T-helper 2 cell (primary cell): Measurements from ENCODE around the gene GCNT2.
"Not testable (repeated sequence)": the region's sequence is repeated elsewhere in the genome, so short reads cannot be mapped to it uniquely, and the experiment has no call there.

ENCODE experiments used
- DNase-seq, 5 experiments: peaks; one replicate each; pipeline versions ENCODE4 v3.0.0 to v3.0.0-alpha.2; 2012 to 2022

The GCNT2 gene

DNA sequence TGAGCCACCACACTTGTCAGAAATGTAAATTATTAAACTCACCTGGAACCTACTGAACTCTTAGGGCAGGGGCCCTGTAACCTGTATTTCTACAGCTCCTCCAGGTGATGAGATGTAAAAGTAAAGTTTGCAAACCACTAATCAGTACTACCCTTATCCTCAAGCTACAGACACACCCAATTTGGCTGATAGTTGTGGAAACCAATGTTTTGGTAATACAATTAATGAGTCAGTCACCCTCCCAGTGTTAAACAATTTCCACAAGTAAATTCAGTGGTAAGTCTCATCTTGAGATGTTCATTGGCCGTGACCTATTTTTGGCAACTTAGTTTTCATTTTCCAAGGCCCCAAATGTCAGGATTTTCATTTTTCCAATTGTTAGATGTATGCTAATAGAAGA is 29.6 kb downstream of the GCNT2 start:
- DNase-seq = no peak

DNA sequence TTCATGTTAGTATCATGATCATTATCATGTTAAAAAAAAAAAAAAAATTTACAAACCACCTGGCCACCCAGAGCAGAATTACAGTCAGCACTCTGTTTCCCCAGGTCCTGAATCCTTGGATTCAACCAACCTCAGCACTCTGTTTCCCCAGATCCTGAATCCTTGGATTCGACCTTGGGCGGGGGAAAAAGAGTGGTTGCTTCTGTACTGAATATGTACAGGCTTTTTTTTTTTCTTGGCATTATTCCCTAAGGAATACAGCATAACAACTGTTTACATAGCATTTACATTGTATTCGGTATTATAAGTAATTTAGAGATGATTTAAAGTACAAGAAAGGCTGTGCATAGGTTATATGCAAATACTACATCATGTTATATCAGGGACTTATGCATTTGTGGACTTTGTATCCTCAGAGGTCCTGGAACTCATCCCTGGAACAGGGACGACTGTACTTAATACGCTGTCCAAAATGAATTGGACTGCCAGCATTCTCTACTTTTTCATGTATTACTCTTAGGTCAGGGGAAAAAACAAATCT is 31.2 kb downstream of the GCNT2 start:
- DNase-seq = no peak

DNA sequence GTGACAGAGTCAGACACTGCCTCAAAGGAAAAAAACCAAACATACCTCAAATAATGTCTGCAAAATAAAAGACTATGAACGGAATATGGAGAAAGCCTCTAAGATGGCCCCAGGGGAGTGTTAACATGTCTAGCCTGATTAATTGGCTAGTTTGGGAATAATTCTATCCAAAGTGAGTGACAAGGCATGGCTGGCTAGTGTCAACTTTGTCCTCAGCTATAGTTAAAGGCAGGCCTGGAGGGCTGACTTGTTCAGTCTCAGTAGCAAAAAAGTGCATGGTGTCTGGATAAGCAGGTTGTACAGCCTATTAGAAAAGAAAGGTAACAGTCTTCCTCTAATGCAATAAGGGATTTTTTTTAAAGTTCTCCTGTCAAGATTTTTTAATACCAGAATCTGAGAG is 32.7 kb downstream of the GCNT2 start:
- no peak for DNase-seq

DNA sequence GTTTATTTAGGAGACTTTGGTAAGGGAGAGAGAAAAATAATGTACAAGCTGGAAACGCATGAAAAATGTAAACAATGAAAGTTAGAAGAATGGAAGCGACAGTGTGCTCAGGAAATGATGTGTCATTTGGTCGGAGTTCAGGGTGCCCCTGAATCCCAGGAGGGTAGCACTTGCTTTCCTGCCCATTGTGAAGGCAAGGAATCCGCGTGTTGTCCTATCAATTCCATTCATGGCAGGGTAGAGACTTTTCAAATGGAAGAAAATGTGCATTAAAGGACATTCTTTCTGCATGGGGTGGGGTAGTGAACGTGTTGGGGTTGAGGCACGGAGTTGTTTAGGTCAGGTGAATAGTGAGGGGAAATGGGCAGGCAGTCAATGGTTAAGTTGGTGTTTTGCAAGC is 33.7 kb downstream of the GCNT2 start:
- no peak for DNase-seq

DNA sequence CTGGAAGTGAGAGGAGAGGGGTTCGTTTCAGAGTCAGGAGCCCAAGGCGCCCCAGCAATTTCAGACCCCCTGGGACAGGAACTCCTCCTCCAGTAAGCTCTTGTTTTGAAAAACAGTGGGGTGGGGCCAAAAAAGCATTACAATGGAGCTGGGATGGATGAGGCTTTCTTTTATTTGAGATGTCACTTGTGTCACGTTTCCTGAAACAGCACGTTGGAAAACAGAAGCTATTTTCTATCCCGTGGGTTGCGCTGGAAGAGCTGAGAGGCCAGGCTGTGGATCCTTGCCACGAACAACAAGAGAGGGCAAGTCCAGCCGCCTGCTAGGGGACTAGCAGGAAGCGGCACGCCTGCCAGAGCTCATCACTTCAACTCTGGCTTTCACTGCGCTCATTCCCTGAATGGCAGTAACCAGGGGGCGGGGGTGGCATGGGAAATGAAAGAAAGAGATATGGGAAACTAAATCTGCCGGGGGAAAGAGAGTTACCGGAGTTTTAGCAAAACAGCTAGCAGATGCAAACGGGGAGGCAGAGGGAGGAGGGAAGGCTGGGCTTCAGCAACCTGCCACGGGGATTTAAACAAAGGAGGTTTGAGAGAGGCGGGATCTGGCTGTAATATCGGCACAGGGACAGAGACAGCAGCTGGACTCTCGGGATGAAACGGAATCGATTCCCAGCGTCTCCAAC is 34.6 kb downstream of the GCNT2 start:
- no peak for DNase-seq

DNA sequence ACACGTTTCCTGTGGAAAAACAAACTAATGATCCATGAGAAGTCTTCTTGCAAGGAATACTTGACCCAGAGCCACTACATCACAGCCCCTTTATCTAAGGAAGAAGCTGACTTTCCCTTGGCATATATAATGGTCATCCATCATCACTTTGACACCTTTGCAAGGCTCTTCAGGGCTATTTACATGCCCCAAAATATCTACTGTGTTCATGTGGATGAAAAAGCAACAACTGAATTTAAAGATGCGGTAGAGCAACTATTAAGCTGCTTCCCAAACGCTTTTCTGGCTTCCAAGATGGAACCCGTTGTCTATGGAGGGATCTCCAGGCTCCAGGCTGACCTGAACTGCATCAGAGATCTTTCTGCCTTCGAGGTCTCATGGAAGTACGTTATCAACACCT is 35.4 kb downstream of the GCNT2 start:
- DNase-seq = no peak

DNA sequence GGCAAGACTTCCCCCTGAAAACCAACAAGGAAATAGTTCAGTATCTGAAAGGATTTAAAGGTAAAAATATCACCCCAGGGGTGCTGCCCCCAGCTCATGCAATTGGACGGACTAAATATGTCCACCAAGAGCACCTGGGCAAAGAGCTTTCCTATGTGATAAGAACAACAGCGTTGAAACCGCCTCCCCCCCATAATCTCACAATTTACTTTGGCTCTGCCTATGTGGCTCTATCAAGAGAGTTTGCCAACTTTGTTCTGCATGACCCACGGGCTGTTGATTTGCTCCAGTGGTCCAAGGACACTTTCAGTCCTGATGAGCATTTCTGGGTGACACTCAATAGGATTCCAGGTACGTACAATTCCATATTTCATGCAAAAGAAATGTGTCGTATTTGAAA is 35.8 kb downstream of the GCNT2 start:
- no peak for DNase-seq

DNA sequence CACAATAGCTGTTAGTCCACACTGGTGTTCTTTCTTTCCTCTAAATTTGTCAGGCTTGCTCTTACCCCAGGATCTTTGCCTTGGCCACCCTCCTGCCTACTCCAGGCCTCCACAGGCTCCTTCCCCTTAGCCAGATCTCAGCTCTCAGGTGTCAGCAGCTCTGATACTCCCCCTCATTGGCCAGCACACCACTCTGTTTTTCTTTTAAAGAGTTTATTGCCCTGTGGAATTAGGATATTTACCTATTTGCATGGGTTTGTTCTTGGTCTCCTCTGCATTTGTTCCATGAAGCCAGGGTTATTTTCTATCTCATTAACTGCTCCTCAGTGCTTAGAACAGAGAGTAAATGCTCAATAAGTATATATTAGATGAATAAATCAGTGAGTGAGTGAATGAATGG is 36.8 kb downstream of the GCNT2 start:
- DNase-seq = no peak

DNA sequence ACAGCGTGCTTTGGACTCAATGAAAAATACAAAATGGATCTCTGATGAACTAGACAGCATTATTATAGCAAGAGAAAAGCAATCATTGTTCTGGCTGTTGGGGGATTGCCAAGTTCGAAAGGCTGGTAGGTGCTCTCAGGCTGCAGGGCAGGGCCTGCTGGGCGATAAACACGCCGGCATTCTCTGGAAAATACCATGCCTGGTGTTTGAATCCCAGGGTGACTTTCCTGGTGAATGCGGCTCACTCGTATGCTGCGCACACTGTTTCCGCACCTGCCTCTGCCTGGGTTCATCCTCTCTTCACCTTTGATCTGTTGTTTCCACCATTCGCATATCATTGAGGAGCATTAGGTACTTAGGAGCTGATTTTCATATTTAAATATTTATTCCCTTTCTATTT is 37.4 kb downstream of the GCNT2 start:
- no peak for DNase-seq

DNA sequence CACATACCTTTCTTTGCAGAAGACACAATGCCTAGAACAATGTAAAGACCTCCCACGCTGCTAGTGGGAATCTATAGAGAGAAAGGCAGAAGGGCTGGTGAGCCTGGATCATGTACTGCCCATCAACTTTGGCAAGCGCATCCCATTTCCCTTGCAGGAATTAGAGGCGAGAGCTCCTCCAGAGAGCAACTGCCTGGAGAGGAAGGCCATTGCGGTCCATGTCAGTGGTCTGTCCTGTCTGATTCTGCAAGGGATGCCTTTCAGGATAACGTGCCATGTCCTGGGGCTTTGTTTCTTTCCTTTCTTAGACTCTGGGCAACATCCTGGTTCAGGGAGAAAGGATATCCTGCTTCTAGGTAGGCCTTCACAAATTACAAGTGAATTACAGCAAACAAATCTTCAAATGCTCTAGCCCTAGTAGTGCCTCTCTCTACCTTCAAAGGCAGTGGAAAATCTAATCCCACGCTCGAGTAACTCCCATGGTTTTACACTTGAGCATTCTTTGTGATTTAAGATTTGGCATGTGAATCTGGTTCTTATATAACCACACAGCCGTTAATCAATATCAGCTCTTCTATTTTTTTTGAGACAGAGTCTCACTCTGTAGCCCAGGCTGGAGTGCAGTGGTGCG is 38.5 kb downstream of the GCNT2 start:
- DNase-seq = no peak

DNA sequence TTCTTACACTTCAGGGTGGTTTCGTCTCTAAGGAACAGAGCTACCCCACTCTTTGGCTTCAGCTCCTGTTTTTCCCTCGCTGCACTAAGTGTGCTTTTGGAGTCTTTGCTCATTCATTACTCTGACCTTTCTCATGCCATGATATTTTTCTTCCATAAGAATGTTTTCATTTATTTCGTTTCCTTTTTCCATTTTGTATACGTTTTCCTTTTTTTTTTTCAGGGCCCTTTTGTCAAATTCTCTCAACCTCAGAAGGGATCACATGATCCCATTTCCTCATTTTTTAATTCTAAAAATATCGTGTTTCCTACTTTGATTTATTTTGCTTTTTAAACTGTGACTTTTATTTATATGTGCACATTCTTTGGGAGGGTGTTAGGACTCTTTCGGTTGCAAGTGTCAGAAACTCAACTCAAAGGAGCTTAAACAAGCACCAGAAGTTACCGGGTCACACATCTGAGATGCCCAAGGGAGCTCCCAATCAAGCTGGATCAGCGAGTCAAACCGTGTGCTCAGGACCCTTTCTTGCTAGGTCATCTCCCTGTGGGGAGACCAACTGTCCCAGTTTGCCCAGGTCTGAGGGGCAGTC is 40.6 kb downstream of the GCNT2 start:
- no peak for DNase-seq

DNA sequence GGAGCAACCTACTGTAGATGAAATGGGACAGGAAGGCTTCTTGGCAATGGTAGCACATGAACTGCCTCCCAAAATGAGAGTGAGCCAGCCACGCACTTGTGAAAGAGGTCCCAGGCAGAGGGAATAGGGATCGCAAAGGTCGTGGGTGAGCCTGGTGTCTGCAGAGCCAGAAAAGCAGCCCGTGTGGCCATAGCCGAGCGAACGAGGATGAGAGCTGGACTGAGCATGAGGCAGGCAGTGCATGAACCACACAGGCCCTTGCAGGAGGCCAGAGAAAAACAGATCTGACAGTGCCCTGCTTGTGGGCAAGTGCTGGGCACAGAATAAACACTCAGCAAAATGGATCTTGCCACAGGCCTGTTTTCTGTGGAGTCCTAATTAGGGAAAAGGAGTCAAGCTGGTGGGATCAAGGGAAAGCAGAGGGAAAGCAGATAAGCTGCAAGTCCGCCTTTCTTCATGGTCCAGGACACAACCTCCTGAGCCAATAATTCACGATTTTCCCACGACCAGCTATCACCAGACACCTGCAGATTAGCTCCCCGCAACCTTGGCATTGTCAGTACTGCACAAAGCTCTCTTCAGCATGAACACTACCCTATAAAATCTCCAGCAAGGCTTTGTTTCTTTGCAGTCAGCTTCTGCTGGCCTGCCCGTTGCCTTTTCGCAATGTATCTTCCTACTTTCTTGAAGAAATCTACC is 44.0 kb downstream of the GCNT2 start:
- DNase-seq = no peak

DNA sequence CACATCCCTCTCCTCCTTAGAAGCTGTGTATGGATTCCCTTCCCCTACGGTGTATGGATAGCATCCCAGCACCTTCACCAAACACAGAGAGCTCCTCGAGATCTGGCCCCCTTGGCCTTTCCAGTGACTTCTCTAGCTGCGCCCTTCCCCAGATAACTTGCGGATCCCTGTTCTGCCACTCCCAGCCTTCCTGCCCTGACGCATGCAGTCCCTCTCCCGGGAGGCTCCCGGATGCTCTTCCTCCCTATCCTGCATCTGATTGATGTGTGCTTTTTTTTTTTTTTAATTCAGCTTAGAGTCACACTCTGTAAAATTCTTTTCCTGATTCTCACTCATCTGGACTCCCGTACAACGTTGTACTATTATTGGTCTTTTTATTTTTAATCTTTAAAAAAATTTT is 44.8 kb downstream of the GCNT2 start:
- no peak for DNase-seq

DNA sequence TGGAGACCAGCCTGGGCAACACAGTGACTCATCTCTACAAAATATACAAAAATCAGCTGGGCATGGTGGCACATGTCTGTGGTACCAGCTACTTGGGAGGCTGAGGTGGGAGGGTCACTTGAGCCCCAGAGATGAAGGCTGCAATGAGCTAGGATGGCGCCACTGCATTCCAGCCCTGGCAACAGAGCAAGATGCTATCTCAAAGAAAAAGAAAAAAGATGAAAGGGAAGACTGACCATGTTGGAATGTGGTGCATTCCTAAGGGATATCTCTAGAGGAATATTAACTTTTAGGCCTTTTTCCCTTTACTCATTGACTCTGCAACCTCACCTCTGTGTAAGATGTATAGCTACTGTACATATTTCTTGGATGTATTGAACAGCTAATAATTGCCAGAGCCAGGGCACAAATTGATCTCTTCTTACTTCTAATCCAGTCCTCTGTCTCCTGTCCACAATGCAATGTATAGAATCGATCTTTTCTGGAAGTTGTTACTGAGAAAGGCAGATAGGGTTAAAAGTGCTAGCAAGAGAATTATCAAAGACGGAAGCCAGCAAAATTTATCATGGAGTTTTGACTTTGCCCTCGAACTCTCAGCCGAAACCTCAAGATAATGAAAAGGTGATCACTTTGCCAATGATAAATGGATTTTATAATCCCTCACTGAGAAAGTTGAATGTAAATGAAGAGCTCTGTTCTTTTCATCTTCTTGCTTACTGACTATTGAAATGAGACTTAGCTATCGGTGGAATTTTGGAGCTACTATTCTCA is 46.3 kb downstream of the GCNT2 start:
- DNase-seq = no peak

DNA sequence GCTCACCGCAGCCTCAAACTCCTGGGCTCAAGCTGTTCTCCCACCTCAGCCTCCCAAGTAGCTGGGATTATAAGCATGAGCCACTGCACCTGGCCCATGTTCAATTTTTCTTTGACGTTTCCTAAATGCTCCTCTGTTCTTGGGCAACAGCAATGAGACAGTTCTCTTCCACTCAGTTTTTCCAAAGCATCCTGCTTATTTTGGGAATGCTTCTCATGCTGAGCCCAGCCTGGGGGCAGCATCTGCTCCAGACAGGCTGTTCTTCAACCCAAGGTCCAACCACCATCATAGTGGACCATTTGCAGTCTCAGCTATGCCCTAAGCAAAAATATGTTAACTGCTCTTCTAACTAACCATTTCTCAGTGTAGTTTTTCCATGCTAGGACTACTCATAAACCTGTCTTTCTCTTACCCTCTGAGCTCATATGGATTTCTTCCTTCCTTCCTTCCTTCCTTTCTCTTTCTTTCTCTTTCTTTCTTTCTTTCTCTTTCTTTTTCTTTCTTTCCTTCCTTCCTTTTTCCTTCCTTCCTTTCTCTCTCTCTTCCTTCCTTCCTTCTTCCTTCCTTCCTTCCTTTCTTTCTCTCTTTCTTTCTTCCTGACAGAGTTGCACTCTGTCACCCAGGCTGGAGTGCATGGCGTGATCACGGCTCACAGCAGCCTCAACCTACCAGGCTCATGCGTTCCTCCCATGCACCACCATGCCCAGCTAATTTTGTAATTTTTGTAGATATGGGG is 48.4 kb downstream of the GCNT2 start:
- DNase-seq = no peak

DNA sequence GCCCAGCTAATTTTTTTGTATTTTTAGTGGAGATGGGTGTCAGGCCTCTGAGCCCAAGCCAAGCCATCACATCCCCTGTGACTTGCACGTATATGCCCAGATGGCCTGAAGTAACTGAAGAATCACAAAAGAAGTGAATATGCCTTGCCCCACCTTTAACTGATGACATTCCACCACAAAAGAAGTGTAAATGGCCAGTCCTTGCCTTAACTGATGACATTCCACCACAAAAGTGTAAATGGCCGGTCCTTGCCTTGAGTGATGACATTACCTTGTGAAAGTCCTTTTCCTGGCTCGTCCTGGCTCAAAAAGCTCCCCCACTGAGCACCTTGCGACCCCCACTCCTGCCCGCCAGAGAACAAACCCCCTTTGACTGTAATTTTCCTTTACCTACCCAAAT is 54.4 kb downstream of the GCNT2 start:
- DNase-seq = not testable (repeated sequence)

DNA sequence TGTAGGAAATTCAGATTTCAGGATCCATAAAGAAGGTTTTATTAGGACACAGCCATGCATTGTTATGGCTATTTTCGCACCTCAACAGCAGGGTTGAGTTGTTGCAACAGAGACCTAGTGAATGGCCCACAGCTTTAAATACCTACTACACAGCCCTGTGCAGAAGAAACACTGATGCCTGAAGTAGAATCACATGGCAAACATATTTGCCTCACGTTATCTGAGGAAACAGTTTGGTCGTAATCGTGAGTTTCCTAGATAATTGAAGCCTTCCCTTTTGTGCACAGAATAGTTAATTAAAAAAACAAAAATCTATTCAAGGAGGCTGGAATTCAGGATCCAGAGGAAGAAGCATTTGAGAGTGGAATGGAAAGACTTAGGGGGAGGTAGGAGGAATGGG is 55.1 kb downstream of the GCNT2 start:
- no peak for DNase-seq

DNA sequence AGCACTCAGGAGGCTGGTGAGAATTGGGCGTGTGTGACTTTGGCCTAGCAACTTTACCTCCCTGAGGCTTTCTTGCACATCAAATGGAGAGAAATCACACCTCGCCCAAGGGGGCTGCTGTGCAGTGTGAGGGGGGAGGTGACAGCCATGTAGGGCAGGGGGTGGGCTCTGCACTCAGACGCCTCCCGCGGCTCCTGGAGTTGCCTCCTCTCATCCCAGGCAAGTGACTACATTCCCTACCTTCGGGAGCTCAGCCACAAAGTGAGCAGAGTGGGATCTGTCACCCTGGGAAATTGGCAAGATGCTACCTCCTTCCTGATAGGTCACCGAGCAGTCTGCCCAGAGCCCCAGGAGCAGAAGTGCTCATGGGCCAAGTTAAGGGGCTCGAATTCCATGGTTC is 56.0 kb downstream of the GCNT2 start:
- no peak for DNase-seq

DNA sequence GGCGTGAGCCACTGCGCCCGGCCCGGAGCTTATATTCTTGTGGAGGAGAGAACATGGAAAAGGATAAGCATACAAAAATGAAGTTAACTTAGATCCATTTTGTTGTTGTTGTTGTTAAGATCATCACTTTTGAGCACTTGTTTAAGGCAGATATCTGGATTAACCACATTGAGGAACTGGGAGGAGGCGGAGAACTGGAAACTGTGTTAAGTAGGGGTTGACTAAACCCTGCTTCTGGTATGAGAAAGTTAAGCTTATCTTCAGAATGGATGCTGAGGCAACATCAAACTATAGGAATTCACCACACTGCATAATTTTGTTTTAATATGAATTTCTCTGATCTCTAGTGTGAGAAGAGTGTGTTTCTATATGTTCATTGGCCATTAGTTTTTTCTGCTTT is 57.6 kb downstream of the GCNT2 start:
- no peak for DNase-seq

DNA sequence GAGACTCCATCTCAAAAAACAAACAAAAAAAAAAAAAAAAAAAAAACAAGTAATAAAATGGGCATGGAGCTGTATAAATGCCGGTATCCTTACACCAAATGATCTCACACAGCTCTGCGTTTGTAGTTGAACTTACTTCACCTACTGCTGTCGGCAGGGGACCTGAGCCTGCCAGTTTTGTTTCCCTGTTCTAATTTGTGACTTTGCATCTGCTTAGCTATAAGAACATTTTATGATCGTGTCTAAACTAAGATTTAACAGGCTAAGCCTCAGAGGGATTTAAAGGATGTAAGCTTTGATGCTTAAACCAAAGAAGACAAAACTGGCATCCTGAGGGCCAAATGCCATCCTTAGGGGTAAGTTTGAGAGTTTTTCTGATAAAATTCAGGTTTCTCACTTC is 58.7 kb downstream of the GCNT2 start:
- no peak for DNase-seq

DNA sequence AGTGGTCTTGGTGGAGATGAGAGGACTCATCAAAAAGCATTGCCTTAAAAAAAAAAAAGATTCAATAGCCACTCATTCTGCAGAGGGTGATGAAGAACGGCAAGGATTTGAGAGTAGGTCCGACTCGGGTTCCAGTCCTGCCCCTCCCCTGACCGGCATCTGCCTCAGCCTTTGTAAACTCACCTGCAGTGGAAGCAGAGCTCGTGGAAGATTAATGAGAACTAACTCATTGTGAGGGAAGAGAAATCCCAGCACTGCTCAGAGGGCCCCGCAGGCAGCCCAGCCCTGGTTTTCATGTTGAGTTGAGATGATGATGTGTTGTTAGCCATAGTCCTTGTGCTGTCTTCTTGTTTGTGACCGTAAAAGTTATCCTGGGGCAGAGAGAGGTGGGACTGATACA is 59.4 kb downstream of the GCNT2 start:
- no peak for DNase-seq

DNA sequence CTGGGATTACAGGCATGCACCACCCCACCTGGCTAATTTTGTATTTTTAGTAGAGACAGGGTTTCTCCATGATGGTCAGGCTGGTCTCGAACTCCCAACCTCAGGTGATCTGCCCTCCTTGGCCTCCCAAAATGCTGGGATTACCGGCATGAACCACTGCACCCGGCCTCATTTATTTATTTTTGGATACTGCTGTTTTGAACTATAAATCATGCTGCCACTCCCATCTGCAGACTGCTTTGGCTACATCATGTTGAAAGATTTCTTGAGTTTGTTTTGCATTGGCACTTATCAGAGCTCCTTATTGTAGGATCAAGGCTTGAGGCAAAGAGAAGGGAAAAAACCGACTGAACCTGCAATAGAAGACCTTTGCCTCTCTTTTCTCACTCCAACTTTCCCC is 60.3 kb downstream of the GCNT2 start:
- DNase-seq = not testable (repeated sequence)
